ENCODE results near the gene ALPK3. TPM values are rescaled to one million over a fixed set of nuclear protein-coding genes. Genes with fewer than 3 reads are reported as not detected.

The ALPK3 gene
- total and polyA plus RNA-seq, 2 donors from 2014 or later, result 3.1 to 20.2 TPM

GRCh38 chr15:84856731-84857417 lies 39.7 kb downstream of the ALPK3 start:
- intact Hi-C loops (cut with DNase I), result no loop called here
- Histone ChIP-seq H3K9ac (ENCODE audit: low read length in 3 of 3) (no peak overlapping the region), H3K4me1 (ENCODE audit: control insufficient read depth in 2 of 3, insufficient read depth in 2 of 3, low read depth in 1 of 3, low read length in 3 of 3) (peaks cover 0 to 5% (median 0%) of the 10 kb centered on the region in 3 donors), H3K9me3 (ENCODE audit: control insufficient read depth in 2 of 3, insufficient read depth in 1 of 3, low read length in 3 of 3) (no peaks in the 10 kb centered on the region), H3K36me3 (ENCODE audit: control insufficient read depth in 2 of 3, insufficient read depth in 3 of 3, low read length in 3 of 3) (peaks cover 0 to 3% (median 0%) of the 10 kb centered on the region in 3 donors), H3K4me3 (ENCODE audit: low read length in 3 of 3) (no peak overlapping the region), H3K27me3 (ENCODE audit: control insufficient read depth, insufficient read depth, low read length) (no peaks in the 10 kb centered on the region), H3K27ac (ENCODE audit: low read depth in 2 of 2, low read length in 2 of 2) (no peak overlapping the region)
- FAIRE-seq (no peak), DNase-seq (no peak)
- no peak for TF ChIP-seq CTCF (IDR thresholded peaks at IDR 0.05; ENCODE audit: borderline replicate concordance, extremely low read depth, insufficient read depth)

DNA sequence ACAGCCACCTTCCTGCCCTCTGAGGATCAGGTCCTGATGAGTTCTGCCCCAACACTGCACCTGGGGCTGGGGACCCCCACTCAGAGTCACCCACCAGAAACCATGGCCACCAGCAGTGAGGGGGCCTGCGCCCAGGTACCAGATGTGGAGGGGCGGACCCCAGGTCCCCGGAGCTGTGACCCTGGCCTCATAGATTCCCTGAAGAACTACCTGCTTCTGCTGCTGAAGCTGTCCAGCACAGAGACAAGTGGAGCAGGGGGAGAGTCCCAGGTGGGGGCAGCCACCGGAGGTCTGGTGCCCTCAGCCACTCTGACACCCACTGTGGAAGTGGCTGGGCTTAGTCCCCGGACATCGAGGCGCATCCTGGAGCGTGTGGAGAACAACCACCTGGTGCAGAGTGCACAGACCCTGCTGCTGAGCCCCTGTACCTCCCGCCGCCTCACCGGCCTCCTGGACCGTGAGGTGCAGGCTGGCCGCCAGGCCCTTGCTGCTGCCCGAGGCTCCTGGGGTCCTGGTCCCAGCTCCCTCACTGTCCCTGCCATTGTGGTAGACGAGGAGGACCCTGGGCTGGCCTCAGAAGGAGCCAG lies 40.4 kb downstream of the ALPK3 start:
- no peaks in the 10 kb centered on the region for H3K27me3 ChIP-seq (ENCODE audit: control insufficient read depth, insufficient read depth, low read length)
- FAIRE-seq, result no peak
- no peak overlapping the region for H3K27ac ChIP-seq (ENCODE audit: low read depth in 2 of 2, low read length in 2 of 2)
- no peak for DNase-seq
- H3K4me1 ChIP-seq (ENCODE audit: control insufficient read depth in 2 of 3, insufficient read depth in 2 of 3, low read depth in 1 of 3, low read length in 3 of 3), result peaks cover 0 to 2% (median 0%) of the 10 kb centered on the region in 3 donors
- intact Hi-C loops (cut with DNase I), result no loop called here
- TF ChIP-seq CTCF (IDR thresholded peaks at IDR 0.05; ENCODE audit: borderline replicate concordance, extremely low read depth, insufficient read depth), result no peak
- H3K36me3 ChIP-seq (ENCODE audit: control insufficient read depth in 2 of 3, insufficient read depth in 3 of 3, low read length in 3 of 3), result peaks cover 0 to 3% (median 0%) of the 10 kb centered on the region in 3 donors
- H3K9ac ChIP-seq (ENCODE audit: low read length in 3 of 3), result no peak overlapping the region
- H3K9me3 ChIP-seq (ENCODE audit: control insufficient read depth in 2 of 3, insufficient read depth in 1 of 3, low read length in 3 of 3), result no peaks in the 10 kb centered on the region
- no peak overlapping the region for H3K4me3 ChIP-seq (ENCODE audit: low read length in 3 of 3)

- no peak for DNase-seq
- no peaks in the 10 kb centered on the region for H3K4me1 ChIP-seq (ENCODE audit: control insufficient read depth in 2 of 3, insufficient read depth in 2 of 3, low read depth in 1 of 3, low read length in 3 of 3)
- no peak for FAIRE-seq
Measured at GRCh38 chr15:84858231-84858630, 41.1 kb downstream of the ALPK3 start.

More at GRCh38 chr15:84858231-84858630, 41.1 kb downstream of the ALPK3 start:
- no peak overlapping the region for H3K4me3 ChIP-seq (ENCODE audit: low read length in 3 of 3)
- no peaks in the 10 kb centered on the region for H3K27me3 ChIP-seq (ENCODE audit: control insufficient read depth, insufficient read depth, low read length)
- H3K27ac ChIP-seq (ENCODE audit: low read depth in 2 of 2, low read length in 2 of 2), result no peak overlapping the region
- H3K9me3 ChIP-seq (ENCODE audit: control insufficient read depth in 2 of 3, insufficient read depth in 1 of 3, low read length in 3 of 3), result no peaks in the 10 kb centered on the region
- TF ChIP-seq CTCF (IDR thresholded peaks at IDR 0.05; ENCODE audit: borderline replicate concordance, extremely low read depth, insufficient read depth), result no peak
- H3K9ac ChIP-seq (ENCODE audit: low read length in 3 of 3), result no peak overlapping the region
- peaks cover 0 to 3% (median 0%) of the 10 kb centered on the region in 3 donors for H3K36me3 ChIP-seq (ENCODE audit: control insufficient read depth in 2 of 3, insufficient read depth in 3 of 3, low read length in 3 of 3)
- intact Hi-C loops (cut with DNase I), result no loop called here
